CD4-positive, CD25-positive, alpha-beta regulatory T cell (primary cell): Measurements from ENCODE around the gene SPEG. TPM values are rescaled to one million over a fixed set of nuclear protein-coding genes. Genes with fewer than 3 reads are reported as not detected.

Source experiments
- ATAC-seq, 2 donors: fragments of 150-1000 bp; cut with Tn5 transposase; one replicate each; pipeline ENCODE4 v1.10.0; 2021; ENCODE audit warnings: low read depth in 2 of 2, moderate number of reproducible peaks in 2 of 2, moderate library complexity in 1 of 2
- DNase-seq, 3 donors: peaks; one replicate each; pipeline versions ENCODE4 v3.0.0 to v3.0.0-alpha.2; 2012 to 2022; ENCODE audit warnings: mixed read lengths in 1 of 3
- H3K27ac ChIP-seq: one replicate; pipeline ENCODE4 v1.7.0; 2013; ENCODE audit warnings: mild to moderate bottlenecking, low read length; ENCODE audit not compliant: insufficient read depth, poor library complexity, severe bottlenecking
- H3K27me3 ChIP-seq: one replicate; pipeline ENCODE4 v1.7.0; 2013; ENCODE audit warnings: low read length; ENCODE audit not compliant: control insufficient read depth, insufficient read depth
- H3K36me3 ChIP-seq: one replicate; pipeline ENCODE4 v1.7.0; 2013; ENCODE audit warnings: mild to moderate bottlenecking, low read length, moderate library complexity; ENCODE audit not compliant: control insufficient read depth, insufficient read depth
- H3K4me1 ChIP-seq: 2 replicates; pipeline ENCODE4 v1.7.0; 2013; ENCODE audit warnings: mild to moderate bottlenecking, low read length; ENCODE audit not compliant: insufficient read depth, control insufficient read depth, poor library complexity, severe bottlenecking
- H3K4me3 ChIP-seq: one replicate; pipeline ENCODE4 v1.7.0; 2013; ENCODE audit warnings: low read depth, mild to moderate bottlenecking, low read length, moderate library complexity
- H3K9me3 ChIP-seq, 2 experiments: 1 replicate in 1 of 2; 2 replicates in 1 of 2; pipeline ENCODE4 v1.7.0; 2013; ENCODE audit warnings: low read length in 2 of 2, mild to moderate bottlenecking in 1 of 2, moderate library complexity in 1 of 2; ENCODE audit not compliant: control insufficient read depth in 2 of 2
- H3K27ac Mint-ChIP-seq, 3 donors: one replicate each; pipeline ENCODE4 v1.8.0; 2020 to 2022; ENCODE audit warnings: mild to moderate bottlenecking in 3 of 3, mixed read lengths in 3 of 3, moderate library complexity in 2 of 3
- H3K27me3 Mint-ChIP-seq: one replicate; pipeline ENCODE4 v1.8.0; 2022; ENCODE audit warnings: mild to moderate bottlenecking, mixed read lengths
- H3K36me3 Mint-ChIP-seq: one replicate; pipeline ENCODE4 v1.8.0; 2020; ENCODE audit warnings: mixed read lengths
- H3K4me1 Mint-ChIP-seq, 4 donors: one replicate each; pipeline ENCODE4 v1.8.0; 2020 to 2022; ENCODE audit warnings: mixed read lengths in 4 of 4, mild to moderate bottlenecking in 1 of 4
- H3K4me3 Mint-ChIP-seq, 4 donors: one replicate each; pipeline ENCODE4 v1.8.0; 2020 to 2022; ENCODE audit warnings: mild to moderate bottlenecking in 4 of 4, mixed read lengths in 4 of 4, moderate library complexity in 3 of 4
- H3K9me3 Mint-ChIP-seq, 7 donors: one replicate each; pipeline ENCODE4 v1.8.0; 2020 to 2022; ENCODE audit warnings: mixed read lengths in 7 of 7, mild to moderate bottlenecking in 3 of 7, moderate library complexity in 2 of 7
- polyA plus RNA-seq, 4 donors: library from polyadenylated mRNA; unstranded; fragments of 300-500 nt; fragmentation: Illumina TruSeq; gene quantifications; one replicate each; pipeline ENCODE4 v1.2.3, GENCODE V29; 2021
- total RNA-seq: library from RNA; stranded (reverse); gene quantifications from one replicate; pipeline ENCODE4 v1.2.3, GENCODE V29; 2022

SPEG gene
- total and polyA plus RNA-seq, 5 donors from 2014 or later, result 0.20 to 4.1 TPM; not detected in 3

- Histone ChIP-seq H3K36me3 (peaks cover 8% of the 10 kb centered on the region), H3K4me1 (peaks cover 15% of the 10 kb centered on the region), H3K4me3 (no peak overlapping the region), H3K9me3 (no peaks in the 10 kb centered on the region), H3K27ac (no peak overlapping the region), H3K27me3 (peaks cover 2% of the 10 kb centered on the region)
- Mint-ChIP-seq H3K4me3 (peak overlapping the region in 3 of 4 donors; percentile 50 to 70 (median 68)), H3K27ac (no peak overlapping the region), H3K4me1 (peaks cover 0 to 27% (median 15%) of the 10 kb centered on the region in 4 donors), H3K27me3 (peaks cover 57% of the 10 kb centered on the region), H3K9me3 (no peaks in the 10 kb centered on the region), H3K36me3 (peaks cover 10% of the 10 kb centered on the region)
- peak; percentile 28 to 39 (median 35) for DNase-seq
- peak; percentile 70 to 73 for ATAC-seq
Observed at GRCh38 chr2:219509780-219510511, 75.3 kb downstream of the SPEG start.

- H3K4me3 Mint-ChIP-seq, result peak overlapping the region in 2 of 4 donors; percentile 60 to 70
- H3K9me3 Mint-ChIP-seq, result no peaks in the 10 kb centered on the region
- peaks cover 59% of the 10 kb centered on the region for H3K27me3 Mint-ChIP-seq
Observed at GRCh38 chr2:219510512-219511135, 76.0 kb downstream of the SPEG start.

GRCh38 chr2:219511547-219512325 is 77.1 kb downstream of the SPEG start:
- ATAC-seq (no peak), DNase-seq (no peak)
- Mint-ChIP-seq H3K9me3 (peaks cover 0 to 1% (median 0%) of the 10 kb centered on the region in 7 donors), H3K36me3 (peaks cover 7% of the 10 kb centered on the region), H3K27ac (no peak overlapping the region), H3K4me3 (peak overlapping the region in 1 of 4 donors; percentile 12), H3K4me1 (peaks cover 0 to 32% (median 15%) of the 10 kb centered on the region in 4 donors), H3K27me3 (peaks cover 70% of the 10 kb centered on the region)
- H3K4me1 ChIP-seq, result peaks cover 15% of the 10 kb centered on the region
- no peaks in the 10 kb centered on the region for H3K9me3 ChIP-seq
- peaks cover 2% of the 10 kb centered on the region for H3K27me3 ChIP-seq
- no peak overlapping the region for H3K27ac ChIP-seq
- peaks cover under 1% of the 10 kb centered on the region for H3K36me3 ChIP-seq
- no peak overlapping the region for H3K4me3 ChIP-seq

More at GRCh38 chr2:219510512-219511135, 76.0 kb downstream of the SPEG start:
- H3K9me3 ChIP-seq, result no peaks in the 10 kb centered on the region
- H3K27me3 ChIP-seq, result peaks cover 2% of the 10 kb centered on the region
- peaks cover 8% of the 10 kb centered on the region for H3K36me3 ChIP-seq
- H3K36me3 Mint-ChIP-seq, result peaks cover 10% of the 10 kb centered on the region
- no peak overlapping the region for H3K4me3 ChIP-seq
- H3K4me1 Mint-ChIP-seq, result peaks cover 0 to 28% (median 15%) of the 10 kb centered on the region in 4 donors
- DNase-seq (no peak), ATAC-seq (no peak)
- no peak overlapping the region for H3K27ac ChIP-seq
- H3K4me1 ChIP-seq, result peaks cover 15% of the 10 kb centered on the region
- no peak overlapping the region for H3K27ac Mint-ChIP-seq

GRCh38 chr2:219512524-219513216 is 78.0 kb downstream of the SPEG start:
- Mint-ChIP-seq H3K36me3 (peaks cover under 1% of the 10 kb centered on the region), H3K4me1 (peaks cover 0 to 32% (median 15%) of the 10 kb centered on the region in 4 donors), H3K27ac (no peak overlapping the region), H3K9me3 (peaks cover 0 to 1% (median 0%) of the 10 kb centered on the region in 7 donors), H3K4me3 (no peak overlapping the region), H3K27me3 (peaks cover 76% of the 10 kb centered on the region)
- DNase-seq (no peak), ATAC-seq (no peak)
- H3K36me3 ChIP-seq, result no peaks in the 10 kb centered on the region
- H3K27me3 ChIP-seq, result peaks cover 2% of the 10 kb centered on the region
- peaks cover 15% of the 10 kb centered on the region for H3K4me1 ChIP-seq
- H3K9me3 ChIP-seq, result no peaks in the 10 kb centered on the region
- no peak overlapping the region for H3K4me3 ChIP-seq
- H3K27ac ChIP-seq, result no peak overlapping the region

GRCh38 chr2:219513787-219514186 is 79.1 kb downstream of the SPEG start:
- Histone ChIP-seq H3K36me3 (no peaks in the 10 kb centered on the region), H3K27ac (no peak overlapping the region), H3K9me3 (no peaks in the 10 kb centered on the region), H3K4me3 (no peak overlapping the region), H3K27me3 (peaks cover 4% of the 10 kb centered on the region), H3K4me1 (peaks cover 15% of the 10 kb centered on the region)
- Mint-ChIP-seq H3K9me3 (peaks cover 0 to 1% (median 0%) of the 10 kb centered on the region in 7 donors), H3K27me3 (peaks cover 80% of the 10 kb centered on the region), H3K27ac (no peak overlapping the region), H3K4me3 (no peak overlapping the region), H3K36me3 (no peaks in the 10 kb centered on the region), H3K4me1 (peaks cover 0 to 32% (median 15%) of the 10 kb centered on the region in 4 donors)
- ATAC-seq (no peak), DNase-seq (no peak)

- peaks cover 4% of the 10 kb centered on the region for H3K27me3 ChIP-seq
- peaks cover 12% of the 10 kb centered on the region for H3K4me1 ChIP-seq
- peaks cover 79% of the 10 kb centered on the region for H3K27me3 Mint-ChIP-seq
- no peaks in the 10 kb centered on the region for H3K36me3 Mint-ChIP-seq
- peaks cover 0 to 1% (median 0%) of the 10 kb centered on the region in 7 donors for H3K9me3 Mint-ChIP-seq
- no peaks in the 10 kb centered on the region for H3K36me3 ChIP-seq
- no peaks in the 10 kb centered on the region for H3K9me3 ChIP-seq
- peak within 1 kb of the TSS in 1 of 4 donors; percentile 57 for H3K4me3 Mint-ChIP-seq
- no peak for DNase-seq
- no peak within 1 kb of the TSS for H3K27ac ChIP-seq
- no peak within 1 kb of the TSS for H3K4me3 ChIP-seq
- no peak for ATAC-seq
- H3K27ac Mint-ChIP-seq, result no peak within 1 kb of the TSS
- peaks cover 0 to 31% (median 15%) of the 10 kb centered on the region in 4 donors for H3K4me1 Mint-ChIP-seq
Observed at GRCh38 chr2:219514196-219514761, 79.6 kb downstream of the SPEG start, which contains the start of gene ASIC4. Gene ASIC4 (plus strand): TSS chr2:219514482. CDS start chr2:219514725, 243 bp downstream.

GRCh38 chr2:219514836-219515235 is 80.2 kb downstream of the SPEG start:
- peaks cover 4% of the 10 kb centered on the region for H3K27me3 ChIP-seq
- DNase-seq (no peak), ATAC-seq (no peak)
- no peak overlapping the region for H3K4me3 ChIP-seq
- Mint-ChIP-seq H3K9me3 (peaks cover 0 to 1% (median 0%) of the 10 kb centered on the region in 7 donors), H3K27me3 (peaks cover 73% of the 10 kb centered on the region), H3K36me3 (no peaks in the 10 kb centered on the region), H3K4me3 (no peak overlapping the region), H3K4me1 (peaks cover 0 to 25% (median 11%) of the 10 kb centered on the region in 4 donors), H3K27ac (no peak overlapping the region)
- peaks cover 7% of the 10 kb centered on the region for H3K4me1 ChIP-seq
- H3K36me3 ChIP-seq, result no peaks in the 10 kb centered on the region
- H3K27ac ChIP-seq, result no peak overlapping the region
- H3K9me3 ChIP-seq, result no peaks in the 10 kb centered on the region
